GM23338 (cell line): ENCODE measurements around the gene ANKRD6. TPM values are rescaled to one million over a fixed set of nuclear protein-coding genes. Genes with fewer than 3 reads are reported as not detected.
A peak's percentile ranks its signal among the peaks of the same experiment; 100 is the strongest.

Experiments used
- ATAC-seq: fragments of 200-7000 bp; cut with Tn5 transposase; 3 replicates; pipeline ENCODE4 v1.9.1; 2020
- DNase-seq: peaks from one replicate; pipeline ENCODE4 v3.0.0-alpha.2; 2015; ENCODE audit warnings: low spot score
- H2AFZ ChIP-seq: fragments of 200-600 bp; sonication (generic); 2 replicates; pipeline ENCODE4 v1.8.0; 2016; ENCODE audit warnings: antibody characterized with exemption, mild to moderate bottlenecking, moderate library complexity
- H3F3A ChIP-seq: fragments of 200-600 bp; sonication (generic); replicated peaks from 2 replicates; pipeline ENCODE4 v1.8.0; 2017; ENCODE audit warnings: antibody characterized with exemption, mixed run types, low read depth
- H3K27ac ChIP-seq: fragments of 200-600 bp; sonication (generic); 2 replicates; pipeline ENCODE4 v1.6.1; 2016; ENCODE audit warnings: low read depth
- H3K27me3 ChIP-seq: fragments of 200-600 bp; sonication (generic); 2 replicates; pipeline ENCODE4 v1.8.0; 2016; ENCODE audit warnings: mild to moderate bottlenecking, mixed run types, moderate library complexity; ENCODE audit not compliant: insufficient read depth
- H3K36me3 ChIP-seq: fragments of 200-600 bp; sonication (generic); 2 replicates; pipeline ENCODE4 v1.8.0; 2016; ENCODE audit warnings: mild to moderate bottlenecking; ENCODE audit not compliant: insufficient read depth
- H3K4me1 ChIP-seq: fragments of 200-600 bp; sonication (generic); 2 replicates; pipeline ENCODE4 v1.8.0; 2016; ENCODE audit warnings: mild to moderate bottlenecking, moderate library complexity; ENCODE audit not compliant: insufficient read depth
- H3K4me2 ChIP-seq: fragments of 200-600 bp; sonication (generic); 2 replicates; pipeline ENCODE4 v1.7.1; 2017; ENCODE audit warnings: mixed run types
- H3K4me3 ChIP-seq: fragments of 200-600 bp; sonication (generic); 2 replicates; pipeline ENCODE4 v1.6.1; 2016; ENCODE audit warnings: mixed run types
- H3K79me2 ChIP-seq: fragments of 200-600 bp; sonication (generic); replicated peaks from 2 replicates; pipeline ENCODE4 v1.8.0; 2017; ENCODE audit warnings: mild to moderate bottlenecking; ENCODE audit not compliant: insufficient read depth
- H3K9me2 ChIP-seq: fragments of 200-600 bp; sonication (generic); 2 replicates; pipeline ENCODE4 v1.8.0; 2017; ENCODE audit not compliant: insufficient read depth
- H4K20me1 ChIP-seq: fragments of 200-600 bp; sonication (generic); replicated peaks from 2 replicates; pipeline ENCODE4 v1.8.0; 2017; ENCODE audit warnings: mild to moderate bottlenecking; ENCODE audit not compliant: insufficient read depth
- H3K27ac Mint-ChIP-seq: 2 replicates; pipeline ENCODE4 v1.8.0; 2020; ENCODE audit warnings: inconsistent platforms, mild to moderate bottlenecking, moderate library complexity, mixed read lengths
- H3K27me3 Mint-ChIP-seq: 3 replicates; pipeline ENCODE4 v1.8.0; 2022; ENCODE audit warnings: low read depth, mild to moderate bottlenecking, moderate library complexity, mixed read lengths, inconsistent platforms; ENCODE audit not compliant: insufficient read depth, poor library complexity
- H3K36me3 Mint-ChIP-seq: 3 replicates; pipeline ENCODE4 v1.8.0; 2021; ENCODE audit warnings: low read depth, mild to moderate bottlenecking, inconsistent platforms, moderate library complexity, mixed read lengths
- H3K4me1 Mint-ChIP-seq: 3 replicates; pipeline ENCODE4 v1.8.0; 2020; ENCODE audit warnings: mild to moderate bottlenecking, inconsistent platforms, mixed read lengths
- H3K4me3 Mint-ChIP-seq: 3 replicates; pipeline ENCODE4 v1.8.0; 2021; ENCODE audit warnings: moderate library complexity, mild to moderate bottlenecking, inconsistent platforms, mixed read lengths
- H3K9me3 Mint-ChIP-seq: 3 replicates; pipeline ENCODE4 v1.8.0; 2020; ENCODE audit warnings: moderate library complexity, mild to moderate bottlenecking, inconsistent platforms, mixed read lengths
- CREB1 ChIP-seq: fragments of 250-450 bp; sonication (Bioruptor Pico); IDR thresholded peaks from 2 replicates; pipeline ENCODE4 v1.5.0; 2020; ENCODE audit warnings: low read depth, mild to moderate bottlenecking, moderate library complexity
- JUNB ChIP-seq: IDR thresholded peaks from one replicate; pipeline ENCODE4 v1.6.1; 2016; ENCODE audit warnings: antibody characterized with exemption; ENCODE audit not compliant: unreplicated experiment
- polyA plus RNA-seq: library from polyadenylated mRNA; unstranded; fragments of >200 nt; fragmentation: Nextera tagmentation; extraction: Ambion mirVana; gene quantifications from 2 replicates; pipeline ENCODE4 v1.2.1, GENCODE V29; 2016
- total RNA-seq: library from RNA; depleted of rRNA; stranded (reverse); fragments of >200 nt; shearing (Covaris generic); gene quantifications from 2 replicates; pipeline ENCODE4 v1.2.3, GENCODE V29; 2014
- TF ChIP-seq, protein P1 (sequence below): fragments of 250-450 bp; sonication (Bioruptor Pico); IDR thresholded peaks from 2 replicates; pipeline ENCODE4 v1.5.0; 2020; ENCODE audit warnings: mild to moderate bottlenecking, moderate library complexity
- TF ChIP-seq, protein P2 (sequence below): IDR thresholded peaks from 2 replicates; pipeline ENCODE4 v1.6.1; 2016; ENCODE audit warnings: antibody characterized with exemption

Gene ANKRD6
- total and polyA plus RNA-seq, 2 experiments from 2014 or later: 3.2 to 9.2 TPM

DNA sequence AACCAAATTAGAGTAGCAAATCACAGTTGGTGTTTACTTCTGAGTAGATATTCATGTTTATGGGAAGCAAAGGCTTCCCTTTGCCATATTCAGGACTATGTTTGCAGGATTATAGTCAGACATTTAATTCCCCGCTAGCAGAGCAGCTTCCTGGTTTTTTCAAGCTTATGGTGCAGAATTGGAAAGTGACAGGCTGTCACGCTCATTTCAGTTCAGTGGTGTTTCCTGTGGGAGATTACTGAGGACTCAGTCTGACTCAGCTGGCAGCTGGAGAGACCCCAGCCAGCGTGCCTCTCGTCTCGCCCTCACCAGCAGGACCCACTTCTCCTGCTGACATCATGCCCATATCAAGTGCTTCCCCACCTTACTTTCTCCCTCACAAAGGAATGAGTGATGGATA lies 120.5 kb downstream of the ANKRD6 start (continued):
- TF ChIP-seq, protein P1, sequence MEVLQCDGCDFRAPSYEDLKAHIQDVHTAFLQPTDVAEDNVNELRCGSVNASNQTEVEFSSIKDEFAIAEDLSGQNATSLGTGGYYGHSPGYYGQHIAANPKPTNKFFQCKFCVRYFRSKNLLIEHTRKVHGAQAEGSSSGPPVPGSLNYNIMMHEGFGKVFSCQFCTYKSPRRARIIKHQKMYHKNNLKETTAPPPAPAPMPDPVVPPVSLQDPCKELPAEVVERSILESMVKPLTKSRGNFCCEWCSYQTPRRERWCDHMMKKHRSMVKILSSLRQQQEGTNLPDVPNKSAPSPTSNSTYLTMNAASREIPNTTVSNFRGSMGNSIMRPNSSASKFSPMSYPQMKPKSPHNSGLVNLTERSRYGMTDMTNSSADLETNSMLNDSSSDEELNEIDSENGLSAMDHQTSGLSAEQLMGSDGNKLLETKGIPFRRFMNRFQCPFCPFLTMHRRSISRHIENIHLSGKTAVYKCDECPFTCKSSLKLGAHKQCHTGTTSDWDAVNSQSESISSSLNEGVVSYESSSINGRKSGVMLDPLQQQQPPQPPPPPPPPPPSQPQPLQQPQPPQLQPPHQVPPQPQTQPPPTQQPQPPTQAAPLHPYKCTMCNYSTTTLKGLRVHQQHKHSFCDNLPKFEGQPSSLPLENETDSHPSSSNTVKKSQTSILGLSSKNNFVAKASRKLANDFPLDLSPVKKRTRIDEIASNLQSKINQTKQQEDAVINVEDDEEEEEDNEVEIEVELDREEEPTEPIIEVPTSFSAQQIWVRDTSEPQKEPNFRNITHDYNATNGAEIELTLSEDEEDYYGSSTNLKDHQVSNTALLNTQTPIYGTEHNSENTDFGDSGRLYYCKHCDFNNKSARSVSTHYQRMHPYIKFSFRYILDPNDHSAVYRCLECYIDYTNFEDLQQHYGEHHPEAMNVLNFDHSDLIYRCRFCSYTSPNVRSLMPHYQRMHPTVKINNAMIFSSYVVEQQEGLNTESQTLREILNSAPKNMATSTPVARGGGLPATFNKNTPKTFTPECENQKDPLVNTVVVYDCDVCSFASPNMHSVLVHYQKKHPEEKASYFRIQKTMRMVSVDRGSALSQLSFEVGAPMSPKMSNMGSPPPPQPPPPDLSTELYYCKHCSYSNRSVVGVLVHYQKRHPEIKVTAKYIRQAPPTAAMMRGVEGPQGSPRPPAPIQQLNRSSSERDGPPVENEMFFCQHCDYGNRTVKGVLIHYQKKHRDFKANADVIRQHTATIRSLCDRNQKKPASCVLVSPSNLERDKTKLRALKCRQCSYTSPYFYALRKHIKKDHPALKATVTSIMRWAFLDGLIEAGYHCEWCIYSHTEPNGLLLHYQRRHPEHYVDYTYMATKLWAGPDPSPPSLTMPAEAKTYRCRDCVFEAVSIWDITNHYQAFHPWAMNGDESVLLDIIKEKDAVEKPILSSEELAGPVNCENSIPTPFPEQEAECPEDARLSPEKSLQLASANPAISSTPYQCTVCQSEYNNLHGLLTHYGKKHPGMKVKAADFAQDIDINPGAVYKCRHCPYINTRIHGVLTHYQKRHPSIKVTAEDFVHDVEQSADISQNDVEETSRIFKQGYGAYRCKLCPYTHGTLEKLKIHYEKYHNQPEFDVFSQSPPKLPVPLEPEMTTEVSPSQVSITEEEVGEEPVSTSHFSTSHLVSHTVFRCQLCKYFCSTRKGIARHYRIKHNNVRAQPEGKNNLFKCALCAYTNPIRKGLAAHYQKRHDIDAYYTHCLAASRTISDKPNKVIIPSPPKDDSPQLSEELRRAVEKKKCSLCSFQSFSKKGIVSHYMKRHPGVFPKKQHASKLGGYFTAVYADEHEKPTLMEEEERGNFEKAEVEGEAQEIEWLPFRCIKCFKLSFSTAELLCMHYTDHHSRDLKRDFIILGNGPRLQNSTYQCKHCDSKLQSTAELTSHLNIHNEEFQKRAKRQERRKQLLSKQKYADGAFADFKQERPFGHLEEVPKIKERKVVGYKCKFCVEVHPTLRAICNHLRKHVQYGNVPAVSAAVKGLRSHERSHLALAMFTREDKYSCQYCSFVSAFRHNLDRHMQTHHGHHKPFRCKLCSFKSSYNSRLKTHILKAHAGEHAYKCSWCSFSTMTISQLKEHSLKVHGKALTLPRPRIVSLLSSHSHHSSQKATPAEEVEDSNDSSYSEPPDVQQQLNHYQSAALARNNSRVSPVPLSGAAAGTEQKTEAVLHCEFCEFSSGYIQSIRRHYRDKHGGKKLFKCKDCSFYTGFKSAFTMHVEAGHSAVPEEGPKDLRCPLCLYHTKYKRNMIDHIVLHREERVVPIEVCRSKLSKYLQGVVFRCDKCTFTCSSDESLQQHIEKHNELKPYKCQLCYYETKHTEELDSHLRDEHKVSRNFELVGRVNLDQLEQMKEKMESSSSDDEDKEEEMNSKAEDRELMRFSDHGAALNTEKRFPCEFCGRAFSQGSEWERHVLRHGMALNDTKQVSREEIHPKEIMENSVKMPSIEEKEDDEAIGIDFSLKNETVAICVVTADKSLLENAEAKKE (CRISPR knock-in tag): no peak

DNA sequence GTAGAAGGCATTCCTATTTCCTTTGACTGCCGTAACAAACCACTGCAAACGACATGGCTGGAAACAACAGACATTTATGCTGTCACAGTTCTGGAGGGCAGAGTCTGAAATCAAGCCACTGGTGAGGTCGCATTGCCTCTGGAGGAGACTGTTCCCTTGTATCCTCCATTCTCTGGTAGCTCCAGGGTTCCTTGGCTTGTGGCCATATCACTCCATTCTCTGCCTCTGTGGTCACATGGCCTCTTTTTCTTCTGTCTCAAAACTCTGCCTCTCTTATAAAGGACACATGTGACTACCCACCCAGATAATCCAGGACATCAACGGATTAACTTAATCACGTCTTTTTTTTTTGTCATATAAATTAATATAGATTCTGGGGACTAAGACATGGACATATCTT lies 121.2 kb downstream of the ANKRD6 start:
- peaks cover 21% of the 10 kb centered on the region for H3K4me1 ChIP-seq
- H2AFZ ChIP-seq: no peak overlapping the region
- no peak overlapping the region for H3K27ac ChIP-seq
- H3F3A ChIP-seq: no peaks in the 10 kb centered on the region
- DNase-seq: no peak
- H3K27me3 Mint-ChIP-seq: peaks cover 2% of the 10 kb centered on the region
- no peaks in the 10 kb centered on the region; the same call in 1 of the 2 replicates for H4K20me1 ChIP-seq
- H3K27me3 ChIP-seq: no peaks in the 10 kb centered on the region
- H3K27ac Mint-ChIP-seq: no peak overlapping the region
- peaks cover 22% of the 10 kb centered on the region for H3K36me3 Mint-ChIP-seq
- 0 out of 2 replicates have a peak, but pooled peaks cover 4% of the 10 kb centered on the region for H3K9me2 ChIP-seq
- TF ChIP-seq, protein P2, sequence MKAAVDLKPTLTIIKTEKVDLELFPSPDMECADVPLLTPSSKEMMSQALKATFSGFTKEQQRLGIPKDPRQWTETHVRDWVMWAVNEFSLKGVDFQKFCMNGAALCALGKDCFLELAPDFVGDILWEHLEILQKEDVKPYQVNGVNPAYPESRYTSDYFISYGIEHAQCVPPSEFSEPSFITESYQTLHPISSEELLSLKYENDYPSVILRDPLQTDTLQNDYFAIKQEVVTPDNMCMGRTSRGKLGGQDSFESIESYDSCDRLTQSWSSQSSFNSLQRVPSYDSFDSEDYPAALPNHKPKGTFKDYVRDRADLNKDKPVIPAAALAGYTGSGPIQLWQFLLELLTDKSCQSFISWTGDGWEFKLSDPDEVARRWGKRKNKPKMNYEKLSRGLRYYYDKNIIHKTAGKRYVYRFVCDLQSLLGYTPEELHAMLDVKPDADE: no peak
- TF ChIP-seq JUNB (no peak), CREB1 (CRISPR knock-in tag) (no peak)
- no peak for ATAC-seq
- peaks cover 29% of the 10 kb centered on the region for H3K4me1 Mint-ChIP-seq
- H3K9me3 Mint-ChIP-seq: peaks cover 25% of the 10 kb centered on the region
- no peak overlapping the region for H3K4me3 ChIP-seq
- no peaks in the 10 kb centered on the region for H3K79me2 ChIP-seq
- H3K4me2 ChIP-seq: peak overlapping the region; percentile 55
- H3K36me3 ChIP-seq: no peaks in the 10 kb centered on the region
- no peak overlapping the region for H3K4me3 Mint-ChIP-seq
